ENCODE data around the gene IPO5. TPM values are rescaled to one million over a fixed set of nuclear protein-coding genes. Genes with fewer than 3 reads are reported as not detected.
"Not testable (repeated sequence)": the region's sequence is repeated elsewhere in the genome, so short reads cannot be mapped to it uniquely, and the experiment has no call there.

IPO5 gene
- total RNA-seq, 1 experiment from 2014 or later, result 155 TPM

- ChIA-PET CTCF (no interaction called here), POLR2A (ENCODE audit: unreplicated experiment) (interaction anchor here (0.6 kb wide), 1 partner anchor 67 kb away, joined by 5 read pairs; no protein-coding TSS in a partner anchor)
- H3K79me2 ChIP-seq (ENCODE audit: low read length), result no peaks in the 10 kb centered on the region
- no peaks in the 10 kb centered on the region for H3K36me3 ChIP-seq (ENCODE audit: low read depth, low read length)
- no peaks in the 10 kb centered on the region for H4K20me1 ChIP-seq (ENCODE audit: low read length)
- no TSS peak for BruUV-seq (replicated peaks)
- H3K9me2 ChIP-seq (replicated peaks; ENCODE audit: low read length), result no peaks in the 10 kb centered on the region
- H2AFZ ChIP-seq (ENCODE audit: low read length), result no peak overlapping the region
- peak overlapping the region; percentile 50 for H3K9ac ChIP-seq (ENCODE audit: low read length)
- H3K4me1 ChIP-seq (ENCODE audit: insufficient read depth, low read length), result peaks cover 57% of the 10 kb centered on the region
- peaks cover 14% of the 10 kb centered on the region for H3F3A ChIP-seq (ENCODE audit: low read length, unreplicated experiment)
- H3K9me3 ChIP-seq (ENCODE audit: low read length), result no peaks in the 10 kb centered on the region
- H3K27me3 ChIP-seq (ENCODE audit: low read length), result no peaks in the 10 kb centered on the region
- TF ChIP-seq CTCF (conservative IDR thresholded peaks at IDR 0.05; ENCODE audit: low read depth, low read length) (no peak), EZH2 (IDR thresholded peaks at IDR 0.05; ENCODE audit: low read length, unreplicated experiment) (no peak)
- no peak overlapping the region for H3K4me3 ChIP-seq (ENCODE audit: low read length)
- intact Hi-C loops (cut with micrococcal nuclease), result loop anchor here (1.0 kb wide), 1 partner anchor 92 kb away; no protein-coding TSS in a partner anchor
- ATAC-seq (peak; percentile 68), DNase-seq (peak; percentile 91)
- peak overlapping the region; percentile 98 for H3K27ac ChIP-seq (ENCODE audit: low read length)
- H3K4me2 ChIP-seq (ENCODE audit: low read length), result peak overlapping the region; percentile 49
Measured at GRCh38 chr13:97946951-97947588, 6.4 kb upstream of the IPO5 start.

GRCh38 chr13:97948041-97948440 lies 5.4 kb upstream of the IPO5 start:
- Histone ChIP-seq H3K27me3 (ENCODE audit: low read length) (no peaks in the 10 kb centered on the region), H2AFZ (ENCODE audit: low read length) (no peak overlapping the region), H3K79me2 (ENCODE audit: low read length) (no peaks in the 10 kb centered on the region), H4K20me1 (ENCODE audit: low read length) (no peaks in the 10 kb centered on the region), H3K4me2 (ENCODE audit: low read length) (peak overlapping the region; percentile 31; the same call in 1 of the 2 replicates), H3K9me2 (replicated peaks; ENCODE audit: low read length) (no peaks in the 10 kb centered on the region), H3K36me3 (ENCODE audit: low read depth, low read length) (no peaks in the 10 kb centered on the region), H3K9ac (ENCODE audit: low read length) (no peak overlapping the region), H3F3A (ENCODE audit: low read length, unreplicated experiment) (peaks cover 14% of the 10 kb centered on the region), H3K4me1 (ENCODE audit: insufficient read depth, low read length) (peaks cover 48% of the 10 kb centered on the region), H3K4me3 (ENCODE audit: low read length) (no peak overlapping the region), H3K9me3 (ENCODE audit: low read length) (no peaks in the 10 kb centered on the region), H3K27ac (ENCODE audit: low read length) (peak overlapping the region; percentile 98)
- ChIA-PET POLR2A (ENCODE audit: unreplicated experiment) (interaction anchor here (0.6 kb wide), 1 partner anchor 452 kb away, joined by 4 read pairs; no protein-coding TSS in a partner anchor), CTCF (interaction anchor here (0.6 kb wide), 1 partner anchor 10 kb away, joined by 15 read pairs; no protein-coding TSS in a partner anchor)
- no TSS peak for BruUV-seq (replicated peaks)
- intact Hi-C loops (cut with micrococcal nuclease), result no loop called here
- DNase-seq (peak; percentile 65), ATAC-seq (peak; percentile 34)
- no peak for TF ChIP-seq EZH2phosphoT487 (IDR thresholded peaks at IDR 0.05; ENCODE audit: borderline replicate concordance, low read length)

DNA sequence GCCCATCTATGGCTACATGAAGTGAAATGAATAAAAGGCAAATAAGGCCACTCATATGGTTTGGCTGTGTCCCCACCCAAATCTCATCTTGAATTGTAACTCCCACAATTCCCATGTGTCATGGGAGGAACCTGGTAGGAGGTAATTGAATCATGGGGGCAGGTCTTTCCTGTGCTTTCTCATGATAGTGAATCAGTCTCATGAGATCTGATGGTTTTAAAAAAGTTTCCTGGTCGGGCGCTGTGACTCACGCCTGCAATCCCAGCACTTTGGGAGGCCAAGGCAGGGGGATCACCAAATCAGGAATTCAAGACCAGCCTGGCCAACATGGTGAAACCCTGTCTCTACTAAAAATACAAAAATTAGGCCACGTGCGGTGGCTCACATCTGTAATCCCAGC lies 4.2 kb upstream of the IPO5 start:
- H3F3A ChIP-seq (ENCODE audit: low read length, unreplicated experiment); DNase-seq; H3K9ac ChIP-seq (ENCODE audit: low read length); H3K9me3 ChIP-seq (ENCODE audit: low read length); BruUV-seq (replicated peaks); POLR2A ChIA-PET (ENCODE audit: unreplicated experiment); intact Hi-C loops (cut with micrococcal nuclease); H2AFZ ChIP-seq (ENCODE audit: low read length); H3K79me2 ChIP-seq (ENCODE audit: low read length); H3K9me2 ChIP-seq (replicated peaks; ENCODE audit: low read length); H3K27me3 ChIP-seq (ENCODE audit: low read length); H3K36me3 ChIP-seq (ENCODE audit: low read depth, low read length); H4K20me1 ChIP-seq (ENCODE audit: low read length); H3K27ac ChIP-seq (ENCODE audit: low read length); CTCF ChIA-PET; H3K4me2 ChIP-seq (ENCODE audit: low read length); H3K4me3 ChIP-seq (ENCODE audit: low read length); ATAC-seq: not testable (repeated sequence)
- peaks cover 37% of the 10 kb centered on the region for H3K4me1 ChIP-seq (ENCODE audit: insufficient read depth, low read length)
